Kidney capillary endothelial cell (primary cell): ENCODE measurements around the gene ACVR1B.

Source experiments
- DNase-seq: peaks from one replicate; pipeline ENCODE4 v3.0.0-alpha.2; 2018; ENCODE audit warnings: low spot score

ACVR1B gene

GRCh38 chr12:52005218-52005902 is 53.9 kb downstream of the ACVR1B start:
- no peak for DNase-seq

- peak; percentile 68 for DNase-seq
Observed at GRCh38 chr12:52005903-52006703, 54.6 kb downstream of the ACVR1B start.

- DNase-seq = peak; percentile 77
Observed at GRCh38 chr12:52006726-52007157, 55.2 kb downstream of the ACVR1B start, which contains the start of gene TAMALIN. Gene TAMALIN (plus strand): TSS chr12:52006946. CDS start chr12:52007020, 74 bp downstream.

GRCh38 chr12:52007158-52007921 is 55.8 kb downstream of the ACVR1B start:
- DNase-seq = peak; percentile 44

- DNase-seq = no peak
Observed at GRCh38 chr12:52007982-52008510, 56.5 kb downstream of the ACVR1B start.

- DNase-seq = no peak
Observed at GRCh38 chr12:52009081-52009751, 57.7 kb downstream of the ACVR1B start.

- DNase-seq = peak; percentile 64
Observed at GRCh38 chr12:52010152-52010622, 58.7 kb downstream of the ACVR1B start.

GRCh38 chr12:52010692-52011601 is 59.4 kb downstream of the ACVR1B start:
- no peak for DNase-seq

- no peak for DNase-seq
Observed at GRCh38 chr12:52011602-52012214, 60.2 kb downstream of the ACVR1B start.

- no peak for DNase-seq
Observed at GRCh38 chr12:52013626-52014310, 62.3 kb downstream of the ACVR1B start.

- no peak for DNase-seq
Observed at GRCh38 chr12:52014567-52015530, 63.4 kb downstream of the ACVR1B start.

- DNase-seq = no peak
Observed at GRCh38 chr12:52015532-52016041, 64.1 kb downstream of the ACVR1B start.

GRCh38 chr12:52018433-52019112 is 67.1 kb downstream of the ACVR1B start:
- DNase-seq = no peak

GRCh38 chr12:52019113-52019770 is 67.7 kb downstream of the ACVR1B start:
- DNase-seq = no peak

- no peak for DNase-seq
Observed at GRCh38 chr12:52020539-52021336, 69.2 kb downstream of the ACVR1B start.

- DNase-seq = no peak
Observed at GRCh38 chr12:52022841-52023181, 71.3 kb downstream of the ACVR1B start.
